NCI-H2107 (cell line): ENCODE results near the gene PTH2.
"Not testable (repeated sequence)": the region's sequence is repeated elsewhere in the genome, so short reads cannot be mapped to it uniquely, and the experiment has no call there.

Experiments used
- DNase-seq: peaks from one replicate; lab custom pipeline; 2025; lab: John Stamatoyannopoulos, UW

Gene PTH2

GRCh38 chr19:49447485-49448431 lies 24.5 kb upstream of the PTH2 start:
- DNase-seq = no peak

- DNase-seq = no peak
Observed at GRCh38 chr19:49445997-49446396, 22.8 kb upstream of the PTH2 start.

GRCh38 chr19:49444100-49444700 lies 21.0 kb upstream of the PTH2 start:
- DNase-seq = not testable (repeated sequence)

- peak; percentile 90 for DNase-seq
Observed at GRCh38 chr19:49443366-49444099, 20.3 kb upstream of the PTH2 start.

DNA sequence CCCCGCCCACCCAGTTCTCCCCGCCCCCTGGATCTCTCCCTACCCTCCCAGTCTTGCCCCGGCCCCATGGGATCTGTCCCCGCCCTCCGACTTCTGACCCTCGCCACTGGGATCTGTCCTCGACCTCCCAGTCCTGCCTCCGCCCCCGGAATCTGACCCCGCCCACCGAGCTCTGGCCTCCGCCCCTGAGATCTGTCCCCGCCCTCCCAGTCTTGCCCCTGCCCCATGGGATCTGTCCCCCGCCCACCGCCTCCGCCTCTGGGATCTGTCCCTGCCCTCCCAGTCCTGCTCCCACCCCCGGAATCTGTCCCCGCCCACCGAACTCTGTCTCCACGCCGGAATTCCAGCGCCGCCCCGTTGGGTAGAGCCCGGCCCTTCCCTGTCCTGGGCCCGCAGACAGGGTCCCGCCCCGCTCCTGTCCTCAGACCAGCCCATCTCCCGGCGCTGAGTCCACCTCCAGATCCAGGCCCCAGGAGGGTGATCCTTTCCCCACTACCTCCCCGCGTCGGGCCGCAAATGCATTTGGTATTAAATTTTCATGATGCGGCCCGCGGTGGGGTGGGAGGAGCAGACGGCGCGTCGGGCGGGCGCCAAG lies 19.6 kb upstream of the PTH2 start:
- no peak for DNase-seq

- no peak for DNase-seq
Observed at GRCh38 chr19:49442354-49442753, 19.1 kb upstream of the PTH2 start.

GRCh38 chr19:49441960-49442350 lies 18.7 kb upstream of the PTH2 start:
- no peak for DNase-seq

DNA sequence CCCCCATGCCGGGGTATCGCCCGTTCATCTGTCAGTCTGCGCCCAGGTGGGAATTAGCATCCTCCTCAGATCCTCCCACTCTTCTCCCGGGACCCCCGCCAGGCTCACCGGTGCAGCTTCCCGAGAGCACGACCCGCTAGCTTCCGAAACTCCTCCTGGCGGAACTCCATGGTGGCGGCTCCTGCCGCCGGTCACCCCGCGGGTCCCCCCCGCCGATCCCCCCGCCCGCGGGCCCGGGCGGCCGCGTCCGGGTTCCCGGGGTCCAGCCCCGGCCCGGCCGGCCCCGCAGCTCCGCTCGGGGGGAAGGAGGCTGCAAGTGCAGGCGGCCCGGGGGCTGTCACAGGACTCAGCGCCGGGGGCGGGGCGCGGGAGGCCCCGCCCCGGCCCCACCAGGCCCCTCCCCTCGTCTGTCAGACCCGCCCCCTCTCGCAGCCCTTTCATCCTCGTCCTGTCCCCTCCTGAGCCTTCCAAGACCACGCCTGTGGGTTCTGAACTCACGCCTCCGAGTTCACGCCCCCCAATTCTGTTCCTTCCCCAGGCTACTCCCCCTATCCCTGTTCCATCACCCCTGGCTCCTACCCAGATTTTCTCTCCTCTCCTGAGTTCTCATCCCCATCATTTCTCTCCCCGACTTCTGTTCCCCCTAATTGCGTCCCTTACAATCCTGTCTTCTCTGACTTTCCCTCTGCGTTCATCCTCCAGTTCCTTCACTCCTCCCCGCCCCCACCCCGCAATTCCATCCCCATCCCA lies 18.1 kb upstream of the PTH2 start, which contains the start of gene SLC17A7:
Gene SLC17A7, minus strand, starts transcription at position 318 of the 750 bp plus-strand sequence. Its CDS starts 148 bp downstream, at position 170.
- no peak for DNase-seq

GRCh38 chr19:49440439-49441209 lies 17.4 kb upstream of the PTH2 start:
- no peak for DNase-seq

DNA sequence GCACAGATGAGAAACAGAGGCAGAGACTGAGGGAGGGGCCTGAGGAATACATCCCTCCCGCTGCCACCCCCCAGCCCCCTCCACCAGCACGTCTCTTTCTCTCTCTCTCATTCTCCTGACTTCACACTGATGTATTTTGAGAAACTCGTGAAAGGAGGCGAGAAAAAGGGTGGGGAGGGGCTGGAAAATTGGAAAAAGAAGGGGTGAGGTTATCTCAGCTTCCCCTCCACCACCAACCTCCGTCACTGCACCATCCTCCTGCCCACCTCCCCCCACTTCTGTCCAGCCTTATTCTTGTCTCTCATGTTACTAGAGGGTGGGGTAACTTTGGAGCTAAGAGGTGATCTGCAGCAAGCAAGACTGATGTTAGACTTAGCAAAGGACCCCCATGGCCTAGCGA lies 16.6 kb upstream of the PTH2 start:
- no peak for DNase-seq

DNA sequence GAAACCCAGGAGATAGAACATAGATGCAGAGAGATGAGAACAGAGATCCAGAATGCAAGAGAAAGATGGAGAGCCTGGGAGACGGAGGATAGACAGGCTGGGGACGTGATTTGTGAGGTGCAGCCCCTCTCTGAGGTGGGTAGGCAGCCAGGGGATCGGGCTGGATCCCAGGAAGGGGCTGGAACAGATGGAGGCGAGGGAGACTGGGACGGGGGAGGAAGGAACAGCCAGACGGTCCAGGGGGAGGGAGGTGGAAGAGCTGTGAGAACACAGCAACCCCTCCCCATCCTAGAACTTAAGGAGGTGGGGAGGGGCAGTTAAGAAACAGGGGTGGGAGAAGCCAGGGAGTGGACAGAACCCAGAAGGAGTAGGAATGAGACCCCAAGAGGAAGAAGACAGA lies 15.0 kb upstream of the PTH2 start:
- DNase-seq = no peak

DNA sequence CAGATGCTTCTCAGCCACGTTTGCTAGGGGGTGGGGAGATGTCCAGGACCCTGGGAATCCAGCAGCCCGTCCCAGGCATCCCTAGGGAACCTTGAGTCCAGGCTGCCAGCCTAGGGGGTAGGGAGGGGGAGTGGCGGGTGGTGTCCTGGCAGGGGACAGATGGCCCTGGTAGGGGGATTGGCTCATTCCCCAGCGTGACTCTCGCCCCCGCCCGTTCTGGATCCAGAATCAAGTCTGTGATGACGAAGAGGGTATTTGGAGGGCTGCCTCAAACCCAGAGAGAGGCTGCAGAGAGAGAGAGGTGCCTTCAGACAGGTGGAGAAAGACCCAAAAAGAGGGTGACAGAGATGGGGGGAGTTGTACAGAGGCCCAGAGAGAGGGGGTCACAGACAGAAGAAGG lies 14.0 kb upstream of the PTH2 start:
- DNase-seq = no peak

- no peak for DNase-seq
Observed at GRCh38 chr19:49436381-49437017, 13.3 kb upstream of the PTH2 start.

GRCh38 chr19:49435670-49436069 lies 12.4 kb upstream of the PTH2 start:
- DNase-seq = no peak

DNA sequence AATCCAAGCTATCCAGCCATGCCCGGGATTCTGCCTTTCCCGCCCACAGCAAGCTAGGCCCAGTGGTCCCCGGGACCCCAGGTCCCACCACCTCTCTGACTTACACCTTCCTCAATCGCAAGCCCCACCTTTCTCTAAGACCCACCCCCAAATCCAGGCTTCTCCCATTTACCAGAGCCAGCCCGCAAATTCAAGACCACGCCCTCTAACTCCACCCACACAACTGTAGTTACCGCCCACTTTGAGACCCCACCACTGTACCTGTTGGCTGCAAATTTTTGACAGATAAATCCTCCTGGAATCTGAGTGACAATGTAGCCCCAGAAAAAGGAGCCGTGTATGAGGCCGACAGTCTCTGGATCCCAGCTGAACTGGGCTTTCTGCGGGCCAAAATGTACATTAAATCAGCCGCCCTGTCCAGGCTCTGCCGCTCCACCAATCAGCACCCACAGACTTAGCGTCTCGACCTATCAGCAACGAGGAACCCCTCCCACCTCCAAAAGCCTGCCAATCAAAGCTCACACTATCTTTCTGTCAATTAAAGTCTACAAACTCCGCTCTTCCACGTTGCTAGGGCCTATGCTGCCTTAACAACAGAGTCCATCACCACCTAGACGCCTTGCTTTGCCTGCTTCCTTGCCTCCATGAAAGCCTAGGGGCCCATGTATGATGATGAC lies 11.8 kb upstream of the PTH2 start:
- no peak for DNase-seq

DNA sequence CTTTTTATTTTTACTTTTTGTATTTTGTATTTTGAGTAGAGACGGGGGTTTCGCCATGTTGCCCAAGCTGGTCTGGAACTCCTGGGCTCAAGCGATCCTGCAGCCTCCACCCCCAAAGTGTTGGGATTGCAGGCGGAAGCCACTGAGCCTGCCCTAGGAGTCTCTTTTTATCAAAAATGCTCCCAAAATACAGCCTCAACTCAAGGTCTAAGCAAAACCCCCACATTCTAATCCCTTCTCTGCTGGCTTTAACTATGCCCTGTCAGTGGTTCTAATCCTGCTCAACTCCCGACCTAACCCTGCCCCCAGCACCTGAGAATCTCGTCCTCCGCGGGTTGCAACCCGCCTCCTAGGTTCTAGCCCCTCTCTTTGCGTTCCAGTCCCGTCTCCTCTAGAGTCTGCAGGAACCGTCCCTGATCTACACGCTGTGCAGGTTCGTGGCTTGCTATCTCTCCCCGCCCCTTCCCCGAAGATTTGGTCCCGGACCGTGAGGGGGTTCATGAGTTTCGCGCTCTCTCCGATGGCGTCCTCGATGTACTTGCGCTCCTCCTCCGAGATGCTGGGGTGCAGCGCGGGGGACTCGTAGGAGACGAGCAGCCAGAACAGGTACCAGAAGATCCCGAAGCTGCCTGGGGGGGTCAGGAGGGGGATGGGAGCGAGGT lies 10.1 kb upstream of the PTH2 start:
- no peak for DNase-seq

DNA sequence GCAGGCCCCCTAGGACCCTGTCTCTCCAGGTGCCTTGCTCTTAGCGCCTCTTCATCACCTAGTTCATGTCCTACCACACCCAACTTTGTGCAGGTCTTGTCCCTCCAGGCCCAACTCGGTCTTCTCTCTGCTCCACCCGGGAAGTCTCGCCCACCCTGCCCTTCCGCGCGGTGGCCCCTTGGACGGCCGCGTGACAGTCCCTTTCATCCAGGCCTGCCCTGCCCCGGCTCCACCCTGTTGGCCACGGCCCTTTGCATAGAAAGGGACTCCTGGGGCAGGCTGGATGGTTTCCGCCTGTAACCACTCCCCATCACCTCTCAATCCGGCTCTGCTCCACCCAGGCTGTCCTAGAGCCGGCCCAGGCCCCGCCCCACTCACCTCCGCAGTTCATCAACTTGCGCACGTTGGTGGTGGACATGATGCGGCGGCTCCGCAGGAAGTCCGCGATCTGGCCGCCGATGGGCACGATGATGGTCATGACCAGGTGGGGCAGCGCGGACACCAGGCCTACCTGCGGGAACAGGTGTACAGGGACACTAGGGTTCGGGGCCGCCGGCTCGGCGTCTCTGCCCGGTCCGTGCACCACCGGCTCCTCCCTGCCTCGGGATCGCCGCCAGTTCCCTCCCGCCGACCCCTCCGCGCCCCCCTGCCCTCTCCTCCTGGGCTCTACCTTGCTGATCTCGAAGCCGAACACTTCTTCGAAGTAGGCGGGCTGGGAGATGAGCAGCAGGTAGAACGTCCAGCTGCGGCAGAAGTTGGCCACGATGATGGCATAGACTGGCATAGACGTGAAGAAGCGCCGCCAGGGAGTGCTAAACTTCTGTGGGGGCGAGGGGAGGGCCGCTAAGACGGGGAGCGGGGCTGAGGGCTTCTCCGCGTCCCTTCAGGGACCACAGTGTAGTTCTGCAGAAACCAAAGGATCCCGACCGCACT lies 9.2 kb upstream of the PTH2 start:
- DNase-seq = no peak

- no peak for DNase-seq
Observed at GRCh38 chr19:49431330-49431749, 8.1 kb upstream of the PTH2 start.
